Keratinocyte (primary cell): ENCODE data around the gene KMT2B. TPM values are rescaled to one million over a fixed set of nuclear protein-coding genes. Genes with fewer than 3 reads are reported as not detected.

Experiments used
- DNase-seq: peaks from one replicate; pipeline ENCODE4 v3.0.0-alpha.2; 2011; ENCODE audit warnings: low read depth, missing footprints, low spot score
- FAIRE-seq: peaks from 2 replicates; lab custom pipeline; 2011; peaks lifted over from hg19 to GRCh38; lab: Jason Lieb, UNC
- H2AFZ ChIP-seq: 2 replicates; pipeline ENCODE4 v1.6.0; 2012; ENCODE audit warnings: low read length, control low read depth, inconsistent platforms; ENCODE audit not compliant: control insufficient read depth
- H3K27ac ChIP-seq: 2 replicates; pipeline ENCODE4 v1.5.1; 2011; ENCODE audit warnings: low read length; ENCODE audit not compliant: control insufficient read depth, insufficient read depth
- H3K27me3 ChIP-seq: 3 replicates; pipeline ENCODE4 v1.6.0; 2011; ENCODE audit warnings: low read length; ENCODE audit not compliant: control insufficient read depth, insufficient read depth; ENCODE audit errors: extremely low read depth
- H3K36me3 ChIP-seq, 2 experiments: 2 replicates in 1 of 2; 3 replicates in 1 of 2; pipeline ENCODE4 v1.5.1; 2011; ENCODE audit warnings: low read length in 2 of 2, mild to moderate bottlenecking in 1 of 2; ENCODE audit not compliant: control insufficient read depth in 2 of 2, insufficient read depth in 2 of 2; ENCODE audit errors: extremely low read depth in 1 of 2
- H3K4me1 ChIP-seq: 3 replicates; pipeline ENCODE4 v1.5.1; 2011; ENCODE audit warnings: low read length; ENCODE audit not compliant: control insufficient read depth, insufficient read depth; ENCODE audit errors: extremely low read depth
- H3K4me2 ChIP-seq: 3 replicates; pipeline ENCODE4 v1.6.0; 2011; ENCODE audit warnings: low read depth, low read length; ENCODE audit not compliant: control insufficient read depth, insufficient read depth; ENCODE audit errors: extremely low read depth
- H3K4me3 ChIP-seq, 3 experiments: fragments of 200-600 bp in 1 of 3; sonication (generic) in 1 of 3; 2 replicates in 2 of 3; 3 replicates in 1 of 3; pipeline ENCODE4 v1.5.1; 2011 to 2016; ENCODE audit warnings: low read length in 3 of 3, mild to moderate bottlenecking in 3 of 3, control low read depth in 2 of 3, inconsistent platforms in 1 of 3, low read depth in 1 of 3, mixed read lengths in 1 of 3, mixed run types in 1 of 3, moderate library complexity in 1 of 3; ENCODE audit not compliant: control insufficient read depth in 2 of 3, insufficient read depth in 2 of 3; ENCODE audit errors: extremely low read depth in 1 of 3
- H3K79me2 ChIP-seq: 2 replicates; pipeline ENCODE4 v1.6.0; 2012; ENCODE audit warnings: low read length; ENCODE audit not compliant: control insufficient read depth, insufficient read depth
- H3K9ac ChIP-seq: 3 replicates; pipeline ENCODE4 v1.6.0; 2011; ENCODE audit warnings: low read length; ENCODE audit not compliant: control insufficient read depth, insufficient read depth; ENCODE audit errors: extremely low read depth
- H3K9me1 ChIP-seq: 3 replicates; pipeline ENCODE4 v1.6.0; 2011; ENCODE audit warnings: low read length; ENCODE audit not compliant: control insufficient read depth, insufficient read depth; ENCODE audit errors: extremely low read depth
- H3K9me3 ChIP-seq: 2 replicates; pipeline ENCODE4 v1.5.1; 2012; ENCODE audit warnings: low read depth, low read length; ENCODE audit not compliant: control insufficient read depth
- H4K20me1 ChIP-seq: 3 replicates; pipeline ENCODE4 v1.6.0; 2011; ENCODE audit warnings: low read length; ENCODE audit not compliant: control insufficient read depth, insufficient read depth; ENCODE audit errors: extremely low read depth
- CTCF ChIP-seq, 3 experiments: IDR thresholded peaks in 1 of 3; conservative IDR thresholded peaks in 1 of 3; optimal IDR thresholded peaks in 1 of 3; 2 replicates in 2 of 3; 3 replicates in 1 of 3; pipeline versions ENCODE3 to v1.5.1; 2011; ENCODE audit warnings: low read length in 3 of 3, mild to moderate bottlenecking in 3 of 3, moderate library complexity in 2 of 3, control low read depth in 1 of 3, inconsistent platforms in 1 of 3; ENCODE audit not compliant: insufficient read depth in 2 of 3; ENCODE audit errors: extremely low read depth in 1 of 3
- EZH2 ChIP-seq: IDR thresholded peaks from one replicate; pipeline ENCODE4 v1.6.1; 2012; ENCODE audit warnings: inconsistent platforms, mild to moderate bottlenecking, low read length, moderate library complexity
- dilution Hi-C: fragments of 300-500 bp; cut with MboI; formaldehyde crosslinking; loops from one replicate; pipeline ENCODE4 v1.7.0; 2020; ENCODE audit warnings: low sequenced_read_pairs; ENCODE audit not compliant: extremely low pct_ligation_motif_present
- polyA plus RNA-seq, 5 experiments: library from polyadenylated mRNA; depleted of rRNA in 3 of 5; stranded (reverse) in 3 of 5; stranded (forward) in 1 of 5; unstranded in 1 of 5; fragments of >200 nt; gene quantifications; 1 replicate in 1 of 5; 2 replicates in 3 of 5; 3 replicates in 1 of 5; pipeline versions ENCODE4 v1.2.1 to v1.2.3, GENCODE V29; 2011 to 2012; ENCODE audit warnings: missing spikeins in 2 of 5, low read depth in 1 of 5, low replicate concordance in 1 of 5

KMT2B gene
- polyA plus RNA-seq, 1 donor (not counting 4 experiments of a cell fraction or from before 2014, with no cell fraction given): 7.7 TPM

- Histone ChIP-seq H3K4me3 (no peak overlapping the region), H3K9me1 (no peaks in the 10 kb centered on the region), H2AFZ (no peak overlapping the region), H4K20me1 (no peaks in the 10 kb centered on the region), H3K4me2 (no peak overlapping the region), H3K36me3 (peaks cover 69 to 74% of the 10 kb centered on the region in 2 experiments), H3K27me3 (no peaks in the 10 kb centered on the region), H3K4me1 (no peaks in the 10 kb centered on the region), H3K9ac (no peak overlapping the region), H3K27ac (no peak overlapping the region), H3K79me2 (peaks cover 13% of the 10 kb centered on the region), H3K9me3 (no peaks in the 10 kb centered on the region)
- TF ChIP-seq EZH2: no peak
- TF ChIP-seq CTCF (optimal IDR thresholded peaks at IDR 0.05 in 1 of 3, IDR thresholded peaks at IDR 0.05 in 1 of 3, conservative IDR thresholded peaks at IDR 0.05 in 1 of 3; ENCODE audit: extremely low read depth in 1 of 3, insufficient read depth in 2 of 3, low read length in 3 of 3): no peak
- dilution Hi-C loops: no loop called here
- DNase-seq: no peak
- no peak for FAIRE-seq
These were observed 9.5 kb downstream of the KMT2B start for GRCh38 chr19:35727053-35727955.

GRCh38 chr19:35727956-35728706 lies 10.3 kb downstream of the KMT2B start:
- DNase-seq (no peak), FAIRE-seq (no peak)
- dilution Hi-C loops: no loop called here
- Histone ChIP-seq H3K4me2 (no peak overlapping the region), H4K20me1 (no peaks in the 10 kb centered on the region), H2AFZ (no peak overlapping the region), H3K9me1 (no peaks in the 10 kb centered on the region), H3K79me2 (peaks cover 5% of the 10 kb centered on the region), H3K9me3 (no peaks in the 10 kb centered on the region), H3K4me1 (no peaks in the 10 kb centered on the region), H3K27me3 (no peaks in the 10 kb centered on the region), H3K27ac (no peak overlapping the region), H3K9ac (no peak overlapping the region), H3K4me3 (no peak overlapping the region), H3K36me3 (peaks cover 62 to 72% of the 10 kb centered on the region in 2 experiments)
- TF ChIP-seq CTCF (optimal IDR thresholded peaks at IDR 0.05 in 1 of 3, IDR thresholded peaks at IDR 0.05 in 1 of 3, conservative IDR thresholded peaks at IDR 0.05 in 1 of 3; ENCODE audit: extremely low read depth in 1 of 3, insufficient read depth in 2 of 3, low read length in 3 of 3) (no peak), EZH2 (no peak)
